Keratinocyte (primary cell): ENCODE measurements around the gene MGAT5. TPM values are rescaled to one million over a fixed set of nuclear protein-coding genes. Genes with fewer than 3 reads are reported as not detected.

Experiments used
- DNase-seq: peaks from one replicate; pipeline ENCODE4 v3.0.0-alpha.2; 2011; ENCODE audit warnings: low read depth, missing footprints, low spot score
- FAIRE-seq: peaks from 2 replicates; lab custom pipeline; 2011; peaks lifted over from hg19 to GRCh38; lab: Jason Lieb, UNC
- H2AFZ ChIP-seq: 2 replicates; pipeline ENCODE4 v1.6.0; 2012; ENCODE audit warnings: low read length, control low read depth, inconsistent platforms; ENCODE audit not compliant: control insufficient read depth
- H3K27ac ChIP-seq: 2 replicates; pipeline ENCODE4 v1.5.1; 2011; ENCODE audit warnings: low read length; ENCODE audit not compliant: control insufficient read depth, insufficient read depth
- H3K27me3 ChIP-seq: 3 replicates; pipeline ENCODE4 v1.6.0; 2011; ENCODE audit warnings: low read length; ENCODE audit not compliant: control insufficient read depth, insufficient read depth; ENCODE audit errors: extremely low read depth
- H3K36me3 ChIP-seq, 2 experiments: 2 replicates in 1 of 2; 3 replicates in 1 of 2; pipeline ENCODE4 v1.5.1; 2011; ENCODE audit warnings: low read length in 2 of 2, mild to moderate bottlenecking in 1 of 2; ENCODE audit not compliant: control insufficient read depth in 2 of 2, insufficient read depth in 2 of 2; ENCODE audit errors: extremely low read depth in 1 of 2
- H3K4me1 ChIP-seq: 3 replicates; pipeline ENCODE4 v1.5.1; 2011; ENCODE audit warnings: low read length; ENCODE audit not compliant: control insufficient read depth, insufficient read depth; ENCODE audit errors: extremely low read depth
- H3K4me2 ChIP-seq: 3 replicates; pipeline ENCODE4 v1.6.0; 2011; ENCODE audit warnings: low read depth, low read length; ENCODE audit not compliant: control insufficient read depth, insufficient read depth; ENCODE audit errors: extremely low read depth
- H3K4me3 ChIP-seq, 3 experiments: fragments of 200-600 bp in 1 of 3; sonication (generic) in 1 of 3; 2 replicates in 2 of 3; 3 replicates in 1 of 3; pipeline ENCODE4 v1.5.1; 2011 to 2016; ENCODE audit warnings: low read length in 3 of 3, mild to moderate bottlenecking in 3 of 3, control low read depth in 2 of 3, inconsistent platforms in 1 of 3, low read depth in 1 of 3, mixed read lengths in 1 of 3, mixed run types in 1 of 3, moderate library complexity in 1 of 3; ENCODE audit not compliant: control insufficient read depth in 2 of 3, insufficient read depth in 2 of 3; ENCODE audit errors: extremely low read depth in 1 of 3
- H3K79me2 ChIP-seq: 2 replicates; pipeline ENCODE4 v1.6.0; 2012; ENCODE audit warnings: low read length; ENCODE audit not compliant: control insufficient read depth, insufficient read depth
- H3K9ac ChIP-seq: 3 replicates; pipeline ENCODE4 v1.6.0; 2011; ENCODE audit warnings: low read length; ENCODE audit not compliant: control insufficient read depth, insufficient read depth; ENCODE audit errors: extremely low read depth
- H3K9me1 ChIP-seq: 3 replicates; pipeline ENCODE4 v1.6.0; 2011; ENCODE audit warnings: low read length; ENCODE audit not compliant: control insufficient read depth, insufficient read depth; ENCODE audit errors: extremely low read depth
- H3K9me3 ChIP-seq: 2 replicates; pipeline ENCODE4 v1.5.1; 2012; ENCODE audit warnings: low read depth, low read length; ENCODE audit not compliant: control insufficient read depth
- H4K20me1 ChIP-seq: 3 replicates; pipeline ENCODE4 v1.6.0; 2011; ENCODE audit warnings: low read length; ENCODE audit not compliant: control insufficient read depth, insufficient read depth; ENCODE audit errors: extremely low read depth
- CTCF ChIP-seq, 3 experiments: IDR thresholded peaks in 1 of 3; conservative IDR thresholded peaks in 1 of 3; optimal IDR thresholded peaks in 1 of 3; 2 replicates in 2 of 3; 3 replicates in 1 of 3; pipeline versions ENCODE3 to v1.5.1; 2011; ENCODE audit warnings: low read length in 3 of 3, mild to moderate bottlenecking in 3 of 3, moderate library complexity in 2 of 3, control low read depth in 1 of 3, inconsistent platforms in 1 of 3; ENCODE audit not compliant: insufficient read depth in 2 of 3; ENCODE audit errors: extremely low read depth in 1 of 3
- EZH2 ChIP-seq: IDR thresholded peaks from one replicate; pipeline ENCODE4 v1.6.1; 2012; ENCODE audit warnings: inconsistent platforms, mild to moderate bottlenecking, low read length, moderate library complexity
- dilution Hi-C: fragments of 300-500 bp; cut with MboI; formaldehyde crosslinking; loops from one replicate; pipeline ENCODE4 v1.7.0; 2020; ENCODE audit warnings: low sequenced_read_pairs; ENCODE audit not compliant: extremely low pct_ligation_motif_present
- polyA plus RNA-seq, 5 experiments: library from polyadenylated mRNA; depleted of rRNA in 3 of 5; stranded (reverse) in 3 of 5; stranded (forward) in 1 of 5; unstranded in 1 of 5; fragments of >200 nt; gene quantifications; 1 replicate in 1 of 5; 2 replicates in 3 of 5; 3 replicates in 1 of 5; pipeline versions ENCODE4 v1.2.1 to v1.2.3, GENCODE V29; 2011 to 2012; ENCODE audit warnings: missing spikeins in 2 of 5, low read depth in 1 of 5, low replicate concordance in 1 of 5

The MGAT5 gene
- polyA plus RNA-seq, 1 donor (not counting 4 experiments of a cell fraction or from before 2014, with no cell fraction given): 23.0 TPM

DNA sequence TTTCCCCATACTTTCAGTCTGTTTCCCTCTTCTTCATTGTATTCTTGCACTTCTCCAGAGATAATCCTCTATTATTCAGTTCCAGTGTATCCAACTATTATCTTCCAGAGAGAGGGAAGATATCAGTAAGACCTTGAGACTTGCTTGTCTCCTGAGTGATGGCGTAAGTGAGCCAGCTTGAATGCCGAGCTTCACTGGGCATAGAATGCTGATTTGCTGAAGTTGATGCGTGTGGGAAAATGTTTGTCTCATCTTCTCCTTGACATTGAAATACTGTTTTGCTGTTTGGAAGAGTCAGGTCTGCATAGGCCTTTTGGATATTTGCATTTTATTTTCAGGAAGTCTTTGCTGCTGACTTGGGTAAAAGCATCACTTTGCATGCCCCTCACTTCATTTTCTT lies 41.1 kb upstream of the MGAT5 start:
- Histone ChIP-seq H3K4me1 (peaks cover 13% of the 10 kb centered on the region), H3K4me2 (no peak overlapping the region), H3K9ac (no peak overlapping the region), H3K36me3 (no peaks in the 10 kb centered on the region), H3K27ac (no peak overlapping the region), H4K20me1 (no peaks in the 10 kb centered on the region), H3K79me2 (peaks cover 29% of the 10 kb centered on the region), H3K9me3 (no peaks in the 10 kb centered on the region), H3K27me3 (no peaks in the 10 kb centered on the region), H2AFZ (no peak overlapping the region), H3K4me3 (no peak overlapping the region), H3K9me1 (no peaks in the 10 kb centered on the region)
- TF ChIP-seq CTCF (optimal IDR thresholded peaks at IDR 0.05 in 1 of 3, IDR thresholded peaks at IDR 0.05 in 1 of 3, conservative IDR thresholded peaks at IDR 0.05 in 1 of 3; ENCODE audit: extremely low read depth in 1 of 3, insufficient read depth in 2 of 3, low read length in 3 of 3) (no peak), EZH2 (no peak)
- dilution Hi-C loops: no loop called here
- DNase-seq: no peak
- no peak for FAIRE-seq

GRCh38 chr2:134216152-134216829 lies 37.6 kb upstream of the MGAT5 start:
- peak overlapping the region; percentile 60 for H3K27ac ChIP-seq
- no peaks in the 10 kb centered on the region for H3K9me3 ChIP-seq
- H2AFZ ChIP-seq: no peak overlapping the region
- peak overlapping the region in 2 of 3 experiments; percentile 6 to 24 for H3K4me3 ChIP-seq
- H4K20me1 ChIP-seq: no peaks in the 10 kb centered on the region
- no peak for TF ChIP-seq EZH2
- no peak for TF ChIP-seq CTCF (optimal IDR thresholded peaks at IDR 0.05 in 1 of 3, IDR thresholded peaks at IDR 0.05 in 1 of 3, conservative IDR thresholded peaks at IDR 0.05 in 1 of 3; ENCODE audit: extremely low read depth in 1 of 3, insufficient read depth in 2 of 3, low read length in 3 of 3)
- peaks cover 42% of the 10 kb centered on the region for H3K79me2 ChIP-seq
- dilution Hi-C loops: no loop called here
- peaks cover 5% of the 10 kb centered on the region for H3K9me1 ChIP-seq
- H3K4me2 ChIP-seq: peak overlapping the region; percentile 53
- H3K9ac ChIP-seq: peak overlapping the region; percentile 26
- H3K27me3 ChIP-seq: no peaks in the 10 kb centered on the region
- FAIRE-seq (peak; percentile 48), DNase-seq (no peak)
- H3K36me3 ChIP-seq: no peaks in the 10 kb centered on the region
- peaks cover 23% of the 10 kb centered on the region for H3K4me1 ChIP-seq
